Large intestine (tissue), 3 donors: ENCODE results near the gene NIPBL. TPM values are rescaled to one million over a fixed set of nuclear protein-coding genes. Genes with fewer than 3 reads are reported as not detected.

Source experiments
- DNase-seq, 2 donors: peaks; one replicate each; pipeline versions ENCODE4 v3.0.0 to v3.0.0-alpha.2; 2013
- H3K27ac ChIP-seq: one replicate; pipeline ENCODE4 v1.5.1; 2013; ENCODE audit warnings: low read length
- H3K27me3 ChIP-seq: 2 replicates; pipeline ENCODE4 v1.6.1; 2013; ENCODE audit warnings: low read length; ENCODE audit not compliant: control insufficient read depth, insufficient read depth
- H3K36me3 ChIP-seq: 2 replicates; pipeline ENCODE4 v1.6.1; 2013; ENCODE audit warnings: low read length; ENCODE audit not compliant: control insufficient read depth, insufficient read depth
- H3K4me1 ChIP-seq: one replicate; pipeline ENCODE4 v1.6.1; 2013; ENCODE audit warnings: low read length; ENCODE audit not compliant: control insufficient read depth, insufficient read depth
- H3K4me3 ChIP-seq: one replicate; pipeline ENCODE4 v1.5.1; 2013; ENCODE audit warnings: low read length
- H3K9me3 ChIP-seq: one replicate; pipeline ENCODE4 v1.6.1; 2013; ENCODE audit warnings: mild to moderate bottlenecking, low read depth, low read length, moderate library complexity; ENCODE audit not compliant: control insufficient read depth
- WGBS: methylation state at CpG from one replicate; pipeline ENCODE4 v1.1.5; 2013; ENCODE audit warnings: low lambda C conversion rate; ENCODE audit not compliant: insufficient coverage; 5-methylcytosine and 5-hydroxymethylcytosine counted together
- polyA plus RNA-seq: library from polyadenylated mRNA; unstranded; fragments of 120-200 nt; gene quantifications from one replicate; pipeline ENCODE4 v1.2.1, GENCODE V29; 2013

The NIPBL gene
- polyA plus RNA-seq, 1 donor = 34.1 TPM

DNA sequence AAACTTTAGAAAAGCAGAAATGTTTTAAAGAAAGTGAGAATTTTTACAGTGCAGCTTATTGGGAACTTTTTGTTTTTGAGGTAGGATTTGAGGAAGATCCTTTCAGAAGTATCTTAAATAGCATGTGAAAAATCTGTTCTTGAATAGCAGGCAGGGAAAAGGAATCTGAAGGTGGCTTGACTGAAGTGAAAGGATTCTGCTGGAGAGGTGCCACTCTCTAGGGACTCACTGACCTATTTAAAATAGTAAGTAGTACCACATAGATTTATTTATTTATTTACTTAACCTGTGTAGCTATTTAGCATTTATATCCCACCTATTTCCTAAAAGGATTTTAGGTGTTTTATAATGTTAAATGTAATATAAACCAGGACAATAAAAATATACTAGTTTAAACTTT, 69.1 kb downstream of the NIPBL start:
- H3K27ac ChIP-seq = no peak overlapping the region
- no peak for DNase-seq
- H3K36me3 ChIP-seq = no peaks in the 10 kb centered on the region
- H3K4me1 ChIP-seq = peaks cover 2% of the 10 kb centered on the region
- H3K9me3 ChIP-seq = no peaks in the 10 kb centered on the region
- no peaks in the 10 kb centered on the region for H3K27me3 ChIP-seq
- H3K4me3 ChIP-seq = no peak overlapping the region

- Histone ChIP-seq H3K27ac (no peak overlapping the region), H3K4me3 (no peak overlapping the region), H3K4me1 (peaks cover 2% of the 10 kb centered on the region), H3K9me3 (no peaks in the 10 kb centered on the region), H3K36me3 (no peaks in the 10 kb centered on the region), H3K27me3 (no peaks in the 10 kb centered on the region)
- no peak for DNase-seq
Measured at GRCh38 chr5:36946101-36946500, 69.5 kb downstream of the NIPBL start.

DNA sequence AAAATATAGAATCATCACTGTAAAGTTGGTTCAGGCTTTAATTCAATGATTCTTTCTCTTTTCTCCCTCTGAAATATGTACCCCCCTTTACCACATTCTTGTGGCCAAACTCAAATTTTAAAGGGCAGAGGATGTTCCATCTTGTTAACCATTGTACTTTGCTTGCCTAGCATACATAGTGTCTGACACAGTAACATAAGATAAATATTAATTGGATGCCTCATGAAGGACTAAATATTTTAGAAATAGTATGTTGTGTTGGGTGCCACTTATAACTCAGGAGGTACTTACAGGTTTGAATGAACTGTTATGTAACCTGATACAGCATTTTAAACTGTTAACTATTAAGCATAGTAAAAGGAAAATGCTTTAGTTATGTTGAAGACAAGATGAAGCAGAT, 71.5 kb downstream of the NIPBL start:
- DNase-seq = no peak
- Histone ChIP-seq H3K36me3 (no peaks in the 10 kb centered on the region), H3K27ac (no peak overlapping the region), H3K4me1 (peaks cover 2% of the 10 kb centered on the region), H3K9me3 (peaks cover 3% of the 10 kb centered on the region), H3K27me3 (no peaks in the 10 kb centered on the region), H3K4me3 (no peak overlapping the region)

DNA sequence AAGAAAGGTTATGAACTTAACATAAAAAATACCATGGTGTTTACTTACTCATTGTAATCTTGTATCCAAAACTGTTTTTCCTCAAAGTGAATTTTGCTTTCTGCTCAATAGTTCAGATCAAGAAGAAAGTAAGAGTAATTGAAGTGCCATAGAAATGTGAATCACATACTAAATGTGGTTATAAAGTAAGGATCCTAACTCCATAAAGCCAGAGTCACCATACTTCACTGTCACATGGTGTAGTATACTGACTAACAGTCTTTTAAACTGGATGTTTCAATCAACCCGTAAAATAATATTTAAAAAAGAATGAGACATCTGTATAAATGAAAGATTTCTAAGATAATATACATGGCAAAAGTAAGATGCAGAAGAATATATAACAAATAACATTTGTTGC, 72.1 kb downstream of the NIPBL start:
- H3K9me3 ChIP-seq = peaks cover 3% of the 10 kb centered on the region
- DNase-seq = no peak
- WGBS = 100% methylated on average over 1 of the region's 1 CpG

GRCh38 chr5:36949593-36949992, 73.0 kb downstream of the NIPBL start:
- Histone ChIP-seq H3K27ac (no peak overlapping the region), H3K36me3 (no peaks in the 10 kb centered on the region), H3K4me1 (peaks cover 2% of the 10 kb centered on the region), H3K4me3 (no peak overlapping the region), H3K9me3 (peaks cover 3% of the 10 kb centered on the region), H3K27me3 (no peaks in the 10 kb centered on the region)
- no CpG with 5 or more reads among the region's 1 CpG for WGBS
- no peak for DNase-seq

More for the DNA sequence above, 72.1 kb downstream of the NIPBL start:
- Histone ChIP-seq H3K4me3 (no peak overlapping the region), H3K4me1 (peaks cover 2% of the 10 kb centered on the region), H3K27me3 (no peaks in the 10 kb centered on the region), H3K27ac (no peak overlapping the region), H3K36me3 (no peaks in the 10 kb centered on the region)

- 100% methylated on average over 1 of the region's 5 CpGs for WGBS
- Histone ChIP-seq H3K27ac (no peak overlapping the region), H3K9me3 (peaks cover 3% of the 10 kb centered on the region), H3K36me3 (peaks cover 3% of the 10 kb centered on the region), H3K27me3 (no peaks in the 10 kb centered on the region), H3K4me3 (no peak overlapping the region), H3K4me1 (peaks cover 2% of the 10 kb centered on the region)
- no peak for DNase-seq
Measured at GRCh38 chr5:36950586-36951457, 74.3 kb downstream of the NIPBL start.

DNA sequence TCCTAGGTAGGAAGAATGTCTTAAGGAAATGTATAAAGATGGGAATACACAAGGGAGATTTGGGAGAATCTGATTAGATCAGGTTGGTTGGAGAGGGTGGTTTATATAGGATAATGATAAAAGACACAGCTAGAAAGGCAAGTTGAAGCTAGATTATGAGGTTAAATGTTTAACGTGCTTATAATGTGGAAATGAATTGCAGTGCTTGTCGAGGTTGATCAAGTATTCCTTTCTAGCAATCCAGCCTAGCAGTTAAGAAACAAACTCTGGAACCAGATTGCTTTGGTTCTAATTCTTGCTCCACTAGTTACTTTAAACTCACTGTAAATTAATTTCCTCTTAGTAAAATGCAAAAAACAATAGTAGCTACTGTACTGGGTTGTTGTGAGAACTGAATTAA, 76.5 kb downstream of the NIPBL start:
- 100% methylated on average over 1 of the region's 2 CpGs for WGBS
- peaks cover 2% of the 10 kb centered on the region for H3K4me1 ChIP-seq
- H3K4me3 ChIP-seq = no peak overlapping the region
- H3K9me3 ChIP-seq = peaks cover 3% of the 10 kb centered on the region
- H3K27ac ChIP-seq = no peak overlapping the region
- DNase-seq = no peak
- H3K36me3 ChIP-seq = peaks cover 3% of the 10 kb centered on the region
- no peaks in the 10 kb centered on the region for H3K27me3 ChIP-seq

GRCh38 chr5:36957953-36958537, 81.5 kb downstream of the NIPBL start:
- peaks cover 13% of the 10 kb centered on the region for H3K36me3 ChIP-seq
- no peak overlapping the region for H3K27ac ChIP-seq
- 0% methylated on average over 1 of the region's 3 CpGs for WGBS
- no peak overlapping the region for H3K4me3 ChIP-seq
- no peaks in the 10 kb centered on the region for H3K9me3 ChIP-seq
- H3K4me1 ChIP-seq = no peaks in the 10 kb centered on the region
- no peak for DNase-seq
- H3K27me3 ChIP-seq = no peaks in the 10 kb centered on the region

DNA sequence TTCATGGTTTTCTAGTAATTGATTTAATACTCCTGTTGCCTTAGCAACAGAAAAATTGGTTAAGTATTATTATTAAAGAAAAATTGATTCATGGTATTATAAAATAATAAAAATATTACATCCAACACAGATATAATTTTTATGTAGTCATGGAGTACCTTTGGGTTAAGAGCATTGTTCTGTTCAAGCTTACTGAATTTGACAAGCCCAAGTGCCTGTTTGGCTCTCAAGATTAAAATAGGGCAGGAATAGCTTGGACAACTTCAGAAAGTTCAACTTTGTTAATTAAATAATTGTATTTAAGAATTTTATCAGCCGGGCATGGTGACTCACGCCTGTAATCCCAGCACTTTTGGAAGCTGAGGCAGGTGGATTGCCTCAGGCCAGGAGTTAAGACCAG, 82.0 kb downstream of the NIPBL start:
- Histone ChIP-seq H3K4me1 (no peaks in the 10 kb centered on the region), H3K27me3 (no peaks in the 10 kb centered on the region), H3K4me3 (no peak overlapping the region), H3K9me3 (no peaks in the 10 kb centered on the region), H3K36me3 (peaks cover 17% of the 10 kb centered on the region), H3K27ac (no peak overlapping the region)
- WGBS = no CpG with 5 or more reads among the region's 2 CpGs
- DNase-seq = no peak

- Histone ChIP-seq H3K27ac (no peak overlapping the region), H3K4me1 (no peaks in the 10 kb centered on the region), H3K36me3 (peaks cover 24% of the 10 kb centered on the region), H3K27me3 (no peaks in the 10 kb centered on the region), H3K4me3 (no peak overlapping the region), H3K9me3 (no peaks in the 10 kb centered on the region)
- no CpG with 5 or more reads among the region's 1 CpG for WGBS
- no peak for DNase-seq
Measured at GRCh38 chr5:36965179-36965578, 88.6 kb downstream of the NIPBL start.
